HL-60 (cell line): ENCODE data around the gene PTPRU.

Experiments used
- GABPA ChIP-seq: IDR thresholded peaks from 2 replicates; pipeline ENCODE4 v1.6.1; 2012; ENCODE audit warnings: low read depth
- POLR2AphosphoS5 ChIP-seq: IDR thresholded peaks from 2 replicates; pipeline ENCODE4 v1.6.1; 2012; ENCODE audit warnings: low read depth
- TF ChIP-seq, protein P1 (sequence below): IDR thresholded peaks from one replicate; pipeline ENCODE4 v1.5.1; 2011; ENCODE audit warnings: low read length, control low read depth, inconsistent platforms; ENCODE audit not compliant: insufficient read depth
- TF ChIP-seq, protein P2 (sequence below): IDR thresholded peaks from 2 replicates; pipeline ENCODE4 v1.6.1; 2012; ENCODE audit warnings: low read depth; ENCODE audit not compliant: insufficient replicate concordance

DNA sequence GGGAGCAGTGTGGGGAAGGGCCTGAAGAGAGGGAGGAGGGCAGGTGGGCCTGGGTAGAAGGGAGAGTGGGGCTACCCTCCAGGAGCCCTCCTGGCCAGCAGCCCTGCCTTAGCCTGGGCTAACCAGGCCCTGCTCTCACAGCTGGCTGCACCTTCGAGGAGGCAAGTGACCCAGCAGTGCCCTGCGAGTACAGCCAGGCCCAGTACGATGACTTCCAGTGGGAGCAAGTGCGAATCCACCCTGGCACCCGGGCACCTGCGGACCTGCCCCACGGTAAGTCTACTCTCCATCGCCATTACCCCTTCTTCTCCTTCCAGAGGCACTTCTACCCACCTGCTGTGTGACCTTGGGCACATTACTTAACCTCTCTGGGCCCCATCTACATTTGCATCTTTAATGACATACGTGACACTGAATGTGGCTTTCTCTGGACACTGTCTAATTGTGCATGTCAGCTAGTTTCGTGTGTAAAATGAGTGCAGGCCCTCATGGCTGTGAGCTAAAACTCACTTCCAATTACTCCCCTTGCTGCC, 18.9 kb downstream of the PTPRU start:
- TF ChIP-seq, protein P1, sequence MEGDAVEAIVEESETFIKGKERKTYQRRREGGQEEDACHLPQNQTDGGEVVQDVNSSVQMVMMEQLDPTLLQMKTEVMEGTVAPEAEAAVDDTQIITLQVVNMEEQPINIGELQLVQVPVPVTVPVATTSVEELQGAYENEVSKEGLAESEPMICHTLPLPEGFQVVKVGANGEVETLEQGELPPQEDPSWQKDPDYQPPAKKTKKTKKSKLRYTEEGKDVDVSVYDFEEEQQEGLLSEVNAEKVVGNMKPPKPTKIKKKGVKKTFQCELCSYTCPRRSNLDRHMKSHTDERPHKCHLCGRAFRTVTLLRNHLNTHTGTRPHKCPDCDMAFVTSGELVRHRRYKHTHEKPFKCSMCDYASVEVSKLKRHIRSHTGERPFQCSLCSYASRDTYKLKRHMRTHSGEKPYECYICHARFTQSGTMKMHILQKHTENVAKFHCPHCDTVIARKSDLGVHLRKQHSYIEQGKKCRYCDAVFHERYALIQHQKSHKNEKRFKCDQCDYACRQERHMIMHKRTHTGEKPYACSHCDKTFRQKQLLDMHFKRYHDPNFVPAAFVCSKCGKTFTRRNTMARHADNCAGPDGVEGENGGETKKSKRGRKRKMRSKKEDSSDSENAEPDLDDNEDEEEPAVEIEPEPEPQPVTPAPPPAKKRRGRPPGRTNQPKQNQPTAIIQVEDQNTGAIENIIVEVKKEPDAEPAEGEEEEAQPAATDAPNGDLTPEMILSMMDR = no peak
- TF ChIP-seq, protein P2, sequence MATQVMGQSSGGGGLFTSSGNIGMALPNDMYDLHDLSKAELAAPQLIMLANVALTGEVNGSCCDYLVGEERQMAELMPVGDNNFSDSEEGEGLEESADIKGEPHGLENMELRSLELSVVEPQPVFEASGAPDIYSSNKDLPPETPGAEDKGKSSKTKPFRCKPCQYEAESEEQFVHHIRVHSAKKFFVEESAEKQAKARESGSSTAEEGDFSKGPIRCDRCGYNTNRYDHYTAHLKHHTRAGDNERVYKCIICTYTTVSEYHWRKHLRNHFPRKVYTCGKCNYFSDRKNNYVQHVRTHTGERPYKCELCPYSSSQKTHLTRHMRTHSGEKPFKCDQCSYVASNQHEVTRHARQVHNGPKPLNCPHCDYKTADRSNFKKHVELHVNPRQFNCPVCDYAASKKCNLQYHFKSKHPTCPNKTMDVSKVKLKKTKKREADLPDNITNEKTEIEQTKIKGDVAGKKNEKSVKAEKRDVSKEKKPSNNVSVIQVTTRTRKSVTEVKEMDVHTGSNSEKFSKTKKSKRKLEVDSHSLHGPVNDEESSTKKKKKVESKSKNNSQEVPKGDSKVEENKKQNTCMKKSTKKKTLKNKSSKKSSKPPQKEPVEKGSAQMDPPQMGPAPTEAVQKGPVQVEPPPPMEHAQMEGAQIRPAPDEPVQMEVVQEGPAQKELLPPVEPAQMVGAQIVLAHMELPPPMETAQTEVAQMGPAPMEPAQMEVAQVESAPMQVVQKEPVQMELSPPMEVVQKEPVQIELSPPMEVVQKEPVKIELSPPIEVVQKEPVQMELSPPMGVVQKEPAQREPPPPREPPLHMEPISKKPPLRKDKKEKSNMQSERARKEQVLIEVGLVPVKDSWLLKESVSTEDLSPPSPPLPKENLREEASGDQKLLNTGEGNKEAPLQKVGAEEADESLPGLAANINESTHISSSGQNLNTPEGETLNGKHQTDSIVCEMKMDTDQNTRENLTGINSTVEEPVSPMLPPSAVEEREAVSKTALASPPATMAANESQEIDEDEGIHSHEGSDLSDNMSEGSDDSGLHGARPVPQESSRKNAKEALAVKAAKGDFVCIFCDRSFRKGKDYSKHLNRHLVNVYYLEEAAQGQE = no peak
- TF ChIP-seq GABPA (no peak), POLR2AphosphoS5 (no peak)
